ENCODE data around the gene RNF149.

GRCh38 chr2:101311696-101312017 is 3.2 kb upstream of the RNF149 start:
- TF ChIP-seq REST (IDR thresholded peaks at IDR 0.05; ENCODE audit: insufficient replicate concordance, low read depth), result no peak
- no peak for TF ChIP-seq POLR2AphosphoS5 (IDR thresholded peaks at IDR 0.05; ENCODE audit: low read depth)
- TF ChIP-seq CTCF (IDR thresholded peaks at IDR 0.05; ENCODE audit: insufficient read depth, low read length), result no peak
- no peak for TF ChIP-seq GABPA (IDR thresholded peaks at IDR 0.05; ENCODE audit: low read depth)
